Loucy (cell line): ENCODE data around the gene UHMK1.

ENCODE experiments used
- H2AFZ ChIP-seq: fragments of 200-600 bp; sonication (generic); 2 replicates; pipeline ENCODE4 v1.6.0; 2016; ENCODE audit warnings: antibody characterized with exemption, mild to moderate bottlenecking, low read length, moderate library complexity
- H3F3A ChIP-seq: fragments of 200-600 bp; 2 replicates; pipeline ENCODE4 v1.6.0; 2016; ENCODE audit warnings: antibody characterized with exemption, low read depth, mild to moderate bottlenecking
- H3K27me3 ChIP-seq: fragments of 200-600 bp; sonication (generic); 2 replicates; pipeline ENCODE4 v1.6.1; 2014; ENCODE audit warnings: low read length, mild to moderate bottlenecking; ENCODE audit not compliant: insufficient read depth, poor library complexity, severe bottlenecking
- H3K36me3 ChIP-seq: fragments of 200-600 bp; sonication (generic); 2 replicates; pipeline ENCODE4 v1.6.1; 2016; ENCODE audit warnings: low read length; ENCODE audit not compliant: insufficient read depth
- H3K4me1 ChIP-seq: fragments of 200-600 bp; sonication (generic); 2 replicates; pipeline ENCODE4 v1.5.1; 2014; ENCODE audit warnings: low read length, mild to moderate bottlenecking; ENCODE audit not compliant: insufficient read depth, poor library complexity, severe bottlenecking
- H3K4me2 ChIP-seq: fragments of 200-600 bp; sonication (generic); 2 replicates; pipeline ENCODE4 v1.6.0; 2014; ENCODE audit warnings: antibody characterized with exemption, low read length, low read depth, mild to moderate bottlenecking; ENCODE audit not compliant: poor library complexity, severe bottlenecking
- H3K4me3 ChIP-seq: fragments of 200-600 bp; sonication (generic); 2 replicates; pipeline ENCODE4 v1.5.1; 2014; ENCODE audit warnings: low read length, mild to moderate bottlenecking, mixed read lengths; ENCODE audit not compliant: poor library complexity, severe bottlenecking
- H3K79me2 ChIP-seq: fragments of 200-600 bp; sonication (generic); 2 replicates; pipeline ENCODE4 v1.6.1; 2014; ENCODE audit warnings: low read length; ENCODE audit not compliant: insufficient read depth
- H3K9ac ChIP-seq: fragments of 200-600 bp; sonication (generic); 2 replicates; pipeline ENCODE4 v1.6.0; 2014; ENCODE audit warnings: mild to moderate bottlenecking, low read depth, low read length, moderate library complexity; ENCODE audit not compliant: poor library complexity, severe bottlenecking
- H3K9me2 ChIP-seq: fragments of 200-600 bp; sonication (generic); replicated peaks from 2 replicates; pipeline ENCODE4 v1.6.1; 2016; ENCODE audit warnings: low read depth, low read length, mixed read lengths
- H3K9me3 ChIP-seq: fragments of 200-600 bp; sonication (generic); 2 replicates; pipeline ENCODE4 v1.6.1; 2014; ENCODE audit warnings: mild to moderate bottlenecking, antibody characterized with exemption, low read length, low read depth; ENCODE audit not compliant: insufficient read depth
- H4K20me1 ChIP-seq: fragments of 200-600 bp; sonication (generic); 2 replicates; pipeline ENCODE4 v1.6.0; 2014; ENCODE audit warnings: antibody characterized with exemption, low read length, mild to moderate bottlenecking; ENCODE audit not compliant: insufficient read depth, poor library complexity, severe bottlenecking
- EZH2phosphoT487 ChIP-seq: fragments of 200-600 bp; IDR thresholded peaks from 2 replicates; pipeline ENCODE4 v1.6.1; 2018; ENCODE audit warnings: antibody characterized with exemption, mild to moderate bottlenecking, moderate library complexity, borderline replicate concordance
- TF ChIP-seq, protein P1 (sequence below): fragments of 200-600 bp; sonication (generic); conservative IDR thresholded peaks from 2 replicates; pipeline ENCODE4 v1.5.1; 2014; ENCODE audit warnings: mild to moderate bottlenecking, antibody characterized with exemption, low read length

UHMK1 gene

DNA sequence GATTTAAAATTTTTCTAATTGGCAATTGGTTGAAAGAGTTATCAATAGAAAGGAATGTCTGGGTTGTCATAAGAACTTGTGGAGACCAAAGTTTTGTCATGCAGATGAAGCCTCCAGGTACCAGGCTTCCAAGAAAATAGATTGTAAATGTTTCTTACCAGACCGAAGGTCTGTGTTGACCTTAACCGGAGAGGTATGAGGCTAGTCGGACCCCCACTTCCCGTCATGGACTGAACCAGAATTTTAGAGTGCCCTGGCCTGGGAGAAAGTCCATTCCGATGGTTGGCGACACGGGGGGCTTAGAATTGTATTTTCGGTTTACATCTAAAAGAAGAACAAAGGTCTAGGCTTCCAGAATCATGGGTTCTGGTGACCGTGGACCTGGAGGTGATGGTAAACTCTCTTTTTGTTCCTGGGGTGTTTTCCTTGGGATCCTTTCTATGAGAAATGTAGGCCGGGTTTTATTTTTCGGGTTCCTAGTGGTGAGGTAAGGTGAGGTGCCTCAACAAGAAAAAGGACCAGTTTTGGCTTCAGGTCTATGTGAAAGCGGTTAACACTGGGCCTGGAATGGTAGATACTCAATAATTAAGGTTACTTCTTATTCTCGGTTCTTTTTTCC, 405 bp upstream of the UHMK1 start:
- H3K4me3 ChIP-seq = peak overlapping the region; percentile 97
- H4K20me1 ChIP-seq = peaks cover 38% of the 10 kb centered on the region
- TF ChIP-seq EZH2phosphoT487 = no peak
- peak overlapping the region; percentile 100 for H2AFZ ChIP-seq
- peaks cover 41% of the 10 kb centered on the region for H3K4me1 ChIP-seq
- no peaks in the 10 kb centered on the region for H3K9me2 ChIP-seq
- H3K9ac ChIP-seq = peak overlapping the region; percentile 92
- H3K9me3 ChIP-seq = no peaks in the 10 kb centered on the region
- H3K36me3 ChIP-seq = peaks cover 4% of the 10 kb centered on the region; the same call in 1 of the 2 replicates
- peaks cover 21% of the 10 kb centered on the region for H3K27me3 ChIP-seq
- peak overlapping the region; percentile 99 for H3K4me2 ChIP-seq
- H3F3A ChIP-seq = no peaks in the 10 kb centered on the region
- H3K79me2 ChIP-seq = peaks cover 52% of the 10 kb centered on the region

DNA sequence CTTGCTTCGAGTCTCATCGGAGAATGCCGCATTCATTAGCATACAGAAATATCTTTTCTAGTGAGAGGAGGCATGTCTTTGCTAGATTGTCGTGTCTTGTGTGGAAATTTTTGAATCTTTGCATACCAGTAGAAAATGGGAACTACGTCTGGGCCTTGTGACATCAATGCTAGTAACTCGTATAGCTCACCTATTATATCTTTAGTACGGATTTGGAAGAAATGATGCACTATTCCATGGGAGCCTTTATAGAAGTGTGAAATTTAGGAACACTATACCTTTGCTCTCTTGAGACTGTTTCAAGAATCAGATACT, 835 bp downstream of the UHMK1 start:
- Histone ChIP-seq H3K4me2 (peak overlapping the region; percentile 99), H3K9me2 (no peaks in the 10 kb centered on the region), H3K79me2 (peaks cover 62% of the 10 kb centered on the region), H3K4me1 (peaks cover 52% of the 10 kb centered on the region), H3K36me3 (peaks cover 13% of the 10 kb centered on the region; the same call in 1 of the 2 replicates), H2AFZ (peak overlapping the region; percentile 100), H3F3A (no peaks in the 10 kb centered on the region), H3K27me3 (peaks cover 9% of the 10 kb centered on the region), H3K9me3 (no peaks in the 10 kb centered on the region), H3K9ac (peak overlapping the region; percentile 92), H3K4me3 (peak overlapping the region; percentile 97), H4K20me1 (peaks cover 49% of the 10 kb centered on the region)
- TF ChIP-seq EZH2phosphoT487 = no peak
- TF ChIP-seq, protein P1, sequence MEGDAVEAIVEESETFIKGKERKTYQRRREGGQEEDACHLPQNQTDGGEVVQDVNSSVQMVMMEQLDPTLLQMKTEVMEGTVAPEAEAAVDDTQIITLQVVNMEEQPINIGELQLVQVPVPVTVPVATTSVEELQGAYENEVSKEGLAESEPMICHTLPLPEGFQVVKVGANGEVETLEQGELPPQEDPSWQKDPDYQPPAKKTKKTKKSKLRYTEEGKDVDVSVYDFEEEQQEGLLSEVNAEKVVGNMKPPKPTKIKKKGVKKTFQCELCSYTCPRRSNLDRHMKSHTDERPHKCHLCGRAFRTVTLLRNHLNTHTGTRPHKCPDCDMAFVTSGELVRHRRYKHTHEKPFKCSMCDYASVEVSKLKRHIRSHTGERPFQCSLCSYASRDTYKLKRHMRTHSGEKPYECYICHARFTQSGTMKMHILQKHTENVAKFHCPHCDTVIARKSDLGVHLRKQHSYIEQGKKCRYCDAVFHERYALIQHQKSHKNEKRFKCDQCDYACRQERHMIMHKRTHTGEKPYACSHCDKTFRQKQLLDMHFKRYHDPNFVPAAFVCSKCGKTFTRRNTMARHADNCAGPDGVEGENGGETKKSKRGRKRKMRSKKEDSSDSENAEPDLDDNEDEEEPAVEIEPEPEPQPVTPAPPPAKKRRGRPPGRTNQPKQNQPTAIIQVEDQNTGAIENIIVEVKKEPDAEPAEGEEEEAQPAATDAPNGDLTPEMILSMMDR = no peak

DNA sequence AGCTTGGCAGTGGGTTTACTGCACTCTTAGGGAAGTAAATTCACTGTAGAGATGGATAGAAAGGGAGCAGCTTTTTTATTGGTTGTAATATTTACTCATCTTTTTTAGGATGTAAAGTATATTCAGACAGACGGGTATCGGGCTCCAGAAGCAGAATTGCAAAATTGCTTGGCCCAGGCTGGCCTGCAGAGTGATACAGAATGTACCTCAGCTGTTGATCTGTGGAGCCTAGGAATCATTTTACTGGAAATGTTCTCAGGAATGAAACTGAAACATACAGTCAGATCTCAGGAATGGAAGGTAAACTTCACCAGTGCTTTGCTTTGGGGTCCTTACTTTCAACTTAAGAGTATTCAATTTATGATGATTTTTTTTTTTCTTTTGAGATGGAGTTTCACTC, 3.2 kb downstream of the UHMK1 start:
- Histone ChIP-seq H3K36me3 (peaks cover 29% of the 10 kb centered on the region), H4K20me1 (peaks cover 49% of the 10 kb centered on the region), H3K9me2 (no peaks in the 10 kb centered on the region), H3K9me3 (no peaks in the 10 kb centered on the region), H3K4me1 (peaks cover 52% of the 10 kb centered on the region), H3F3A (no peaks in the 10 kb centered on the region), H2AFZ (no peak overlapping the region), H3K79me2 (peaks cover 62% of the 10 kb centered on the region), H3K27me3 (no peaks in the 10 kb centered on the region), H3K9ac (peak overlapping the region; percentile 41), H3K4me3 (peak overlapping the region; percentile 97), H3K4me2 (peak overlapping the region; percentile 99)
- no peak for TF ChIP-seq EZH2phosphoT487
- TF ChIP-seq, protein P1 = no peak

DNA sequence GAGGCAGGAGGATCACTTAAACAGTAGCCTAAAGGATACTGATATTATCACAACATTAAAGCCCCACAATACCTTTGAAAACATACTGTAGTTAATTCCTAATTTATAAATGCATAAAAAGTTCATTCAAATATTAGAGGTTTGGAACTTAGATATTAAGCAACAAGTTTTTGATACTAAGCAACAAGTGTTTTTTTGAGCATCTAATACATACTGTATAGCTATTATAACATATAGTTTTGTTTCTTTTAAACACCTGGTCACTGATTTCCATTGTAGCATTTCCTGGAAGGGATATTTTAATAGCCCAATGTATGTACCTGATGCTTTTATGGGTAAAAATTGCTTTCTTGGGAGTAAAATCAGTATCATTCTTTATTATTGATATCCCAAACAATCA, 4.5 kb downstream of the UHMK1 start:
- Histone ChIP-seq H3K79me2 (peaks cover 59% of the 10 kb centered on the region), H3K36me3 (peaks cover 40% of the 10 kb centered on the region)

More for the DNA sequence above, 4.5 kb downstream of the UHMK1 start:
- no peak overlapping the region for H3K9ac ChIP-seq
- peak overlapping the region; percentile 99 for H3K4me2 ChIP-seq
- no peak overlapping the region for H2AFZ ChIP-seq
- peaks cover 49% of the 10 kb centered on the region for H4K20me1 ChIP-seq
- no peak for TF ChIP-seq EZH2phosphoT487
- TF ChIP-seq, protein P1 = no peak
- no peaks in the 10 kb centered on the region for H3K27me3 ChIP-seq
- peaks cover 50% of the 10 kb centered on the region for H3K4me1 ChIP-seq
- H3K9me2 ChIP-seq = no peaks in the 10 kb centered on the region
- no peaks in the 10 kb centered on the region for H3K9me3 ChIP-seq
- peak overlapping the region; percentile 97 for H3K4me3 ChIP-seq
- no peaks in the 10 kb centered on the region for H3F3A ChIP-seq
